Uterus (tissue), 2 donors: ENCODE measurements around the gene ZFYVE21.

Source experiments
- CTCF ChIP-seq, 4 experiments: fragments of 200-600 bp in 2 of 4; fragments of 450-650 bp in 2 of 4; sonication (generic) in 2 of 4; IDR thresholded peaks; one replicate each; pipeline ENCODE4 v1.5.1; 2016 to 2019; ENCODE audit warnings: antibody characterized with exemption in 4 of 4, mild to moderate bottlenecking in 2 of 4, moderate library complexity in 1 of 4
- POLR2A ChIP-seq, 2 donors: fragments of 450-650 bp; IDR thresholded peaks; one replicate each; pipeline ENCODE4 v1.6.1; 2016; ENCODE audit warnings: antibody characterized with exemption in 2 of 2, mild to moderate bottlenecking in 1 of 2, moderate library complexity in 1 of 2

DNA sequence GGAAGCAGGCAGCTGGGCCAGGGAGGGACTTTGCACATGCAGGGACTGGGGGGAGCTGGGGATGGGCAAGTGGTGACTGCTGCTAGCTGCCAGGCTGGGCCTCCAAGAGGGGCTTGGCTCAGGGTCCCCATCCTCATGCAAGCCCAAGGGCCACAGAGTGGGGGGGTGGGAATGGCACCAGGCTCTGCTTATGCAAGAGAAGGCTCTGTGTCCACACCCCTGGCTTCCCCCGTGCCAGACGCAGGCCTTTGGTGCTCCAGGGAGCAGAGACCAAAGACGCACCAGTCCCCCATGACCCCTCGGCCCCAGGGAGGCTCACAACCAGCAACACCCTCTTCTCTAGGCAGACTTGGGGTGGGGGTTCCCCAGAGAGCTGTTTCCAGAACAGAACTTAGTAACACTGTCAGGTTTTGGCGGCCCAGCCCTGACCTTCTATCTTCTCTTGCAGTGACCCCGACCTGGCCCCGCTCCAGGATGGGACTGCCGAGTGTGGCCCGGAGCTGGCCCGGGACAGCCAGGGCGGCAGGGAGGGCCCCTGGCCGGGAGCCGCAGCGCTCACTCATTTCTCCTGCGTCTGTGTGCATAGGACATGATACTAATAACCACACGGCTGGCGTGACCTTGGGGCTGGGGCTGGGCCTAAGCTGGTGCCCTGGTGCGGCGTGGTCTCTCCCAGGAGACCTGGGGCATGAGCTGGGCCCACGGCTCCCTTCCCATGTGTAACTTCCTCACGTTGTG is 14.7 kb upstream of the ZFYVE21 start:
- TF ChIP-seq CTCF (IDR thresholded peaks at IDR 0.05): no peak
- no peak for TF ChIP-seq POLR2A (IDR thresholded peaks at IDR 0.05)
